Activated T-helper 1 cell treated with anti-CD3 and anti-CD28 coated beads, Interleukin-12 subunit alpha, Interleukin-12 subunit beta, Interleukin-2, Interleukin-4 antibody, amounts not matched to agents 30 ng/mL and 10 ng/mL and 1 ng/mL, durations not matched to agents 14 hours and 24 hours and 36 hours (primary cell): ENCODE data around the gene C3. TPM values are rescaled to one million over a fixed set of nuclear protein-coding genes. Genes with fewer than 3 reads are reported as not detected.

Experiments
- DNase-seq: peaks from one replicate; pipeline ENCODE4 v3.0.0; 2021; ENCODE audit warnings: low spot score
- H3K27ac Mint-ChIP-seq: one replicate; pipeline ENCODE4 v1.8.0; 2021; ENCODE audit warnings: mild to moderate bottlenecking, mixed read lengths
- H3K27me3 Mint-ChIP-seq: one replicate; pipeline ENCODE4 v1.8.0; 2022; ENCODE audit warnings: mild to moderate bottlenecking, moderate library complexity, mixed read lengths; ENCODE audit not compliant: insufficient read depth
- H3K36me3 Mint-ChIP-seq: one replicate; pipeline ENCODE4 v1.8.0; 2021; ENCODE audit warnings: low read depth, mixed read lengths
- H3K4me1 Mint-ChIP-seq: one replicate; pipeline ENCODE4 v1.8.0; 2021; ENCODE audit warnings: low read depth, mixed read lengths
- H3K4me3 Mint-ChIP-seq: one replicate; pipeline ENCODE4 v1.8.0; 2021; ENCODE audit warnings: mild to moderate bottlenecking, moderate library complexity, mixed read lengths
- H3K9me3 Mint-ChIP-seq: one replicate; pipeline ENCODE4 v1.8.0; 2021; ENCODE audit warnings: mixed read lengths
- intact Hi-C: fragments of 100-400 bp; cut with micrococcal nuclease; formaldehyde crosslinking; loops from one replicate; pipeline ENCODE4 v1.15.1; 2024
- total RNA-seq: library from RNA; stranded (reverse); gene quantifications from 2 replicates; pipeline ENCODE4 v1.2.3, GENCODE V29; 2022

C3 gene
- total RNA-seq, 1 donor from 2014 or later, result 6.1 TPM

DNA sequence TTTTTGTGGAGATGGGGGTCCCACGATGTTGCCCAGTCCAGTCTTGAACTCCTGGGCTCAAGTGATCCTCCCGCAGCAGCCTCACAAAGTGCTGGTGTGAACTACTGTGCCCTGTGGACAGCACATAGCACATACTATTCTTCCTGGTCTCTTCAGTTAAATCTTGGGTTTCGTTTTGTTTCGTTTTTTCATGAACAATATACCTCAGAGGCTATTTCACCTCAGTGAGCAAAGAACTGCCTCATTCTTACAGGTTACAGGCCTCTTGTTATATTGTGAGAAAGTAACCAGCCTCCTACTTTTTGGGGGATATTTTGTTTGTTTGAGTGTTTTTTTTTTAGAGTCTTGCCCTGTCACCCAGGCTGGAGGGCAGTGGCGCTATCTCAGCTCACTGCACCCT, 1.3 kb upstream of the C3 start:
- peaks cover 4% of the 10 kb centered on the region for H3K36me3 Mint-ChIP-seq

DNA sequence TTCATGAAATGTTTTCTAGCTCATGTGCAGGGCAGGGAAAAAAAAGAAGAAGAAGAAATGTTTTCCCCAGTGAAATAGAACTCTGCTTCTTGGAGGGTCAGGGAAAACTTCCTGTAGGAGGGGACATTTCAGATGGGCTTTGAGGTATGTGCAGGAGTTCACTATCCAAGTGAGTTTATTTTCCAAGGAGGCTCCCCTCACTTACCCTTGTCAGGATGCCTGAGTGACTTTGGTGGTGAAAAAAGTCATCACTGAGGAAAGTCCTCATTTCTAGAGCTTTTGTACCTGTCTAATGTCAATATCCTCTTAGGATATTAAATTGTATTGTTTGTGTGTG, 656 bp upstream of the C3 start:
- intact Hi-C loops, result loop anchor here (5.0 kb wide), 1 partner anchor 89 kb away; no protein-coding TSS in a partner anchor
- peaks cover 4% of the 10 kb centered on the region for H3K27me3 Mint-ChIP-seq
- no peak overlapping the region for H3K27ac Mint-ChIP-seq
- H3K4me3 Mint-ChIP-seq, result no peak overlapping the region
- peaks cover 4% of the 10 kb centered on the region for H3K36me3 Mint-ChIP-seq
- DNase-seq, result no peak
- peaks cover 32% of the 10 kb centered on the region for H3K4me1 Mint-ChIP-seq
- peaks cover 5% of the 10 kb centered on the region for H3K9me3 Mint-ChIP-seq

More for the DNA sequence above, 1.3 kb upstream of the C3 start:
- Mint-ChIP-seq H3K4me3 (no peak overlapping the region), H3K27me3 (peaks cover 4% of the 10 kb centered on the region), H3K9me3 (peaks cover 5% of the 10 kb centered on the region), H3K4me1 (peaks cover 32% of the 10 kb centered on the region), H3K27ac (no peak overlapping the region)
- DNase-seq, result no peak
- intact Hi-C loops, result loop anchor here (5.0 kb wide), 1 partner anchor 89 kb away; no protein-coding TSS in a partner anchor

DNA sequence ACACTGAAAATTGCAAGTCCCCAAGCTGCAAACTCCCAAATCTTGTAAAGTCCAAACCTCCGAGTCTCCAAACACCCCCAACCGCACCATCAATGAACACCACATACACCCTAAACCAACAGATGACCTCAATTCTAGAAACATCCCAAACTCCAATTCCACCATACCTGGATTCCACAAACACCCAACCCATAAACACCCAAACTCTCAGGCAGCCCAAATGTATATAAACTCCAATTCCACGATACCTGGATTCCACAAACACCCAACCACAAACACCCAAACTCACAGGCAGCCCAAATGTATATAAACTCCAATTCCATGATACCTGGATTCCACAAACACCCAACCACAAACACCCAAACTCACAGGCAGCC, 470 bp downstream of the C3 start:
- intact Hi-C loops, result loop anchor here (5.0 kb wide), 2 partner anchors 38 to 88 kb away; no protein-coding TSS in a partner anchor
- H3K4me1 Mint-ChIP-seq, result peaks cover 32% of the 10 kb centered on the region
- peaks cover 5% of the 10 kb centered on the region for H3K9me3 Mint-ChIP-seq
- peak overlapping the region; percentile 36 for H3K27ac Mint-ChIP-seq
- no peak for DNase-seq
- no peak overlapping the region for H3K4me3 Mint-ChIP-seq
- H3K27me3 Mint-ChIP-seq, result peaks cover 4% of the 10 kb centered on the region
- H3K36me3 Mint-ChIP-seq, result peaks cover 4% of the 10 kb centered on the region

DNA sequence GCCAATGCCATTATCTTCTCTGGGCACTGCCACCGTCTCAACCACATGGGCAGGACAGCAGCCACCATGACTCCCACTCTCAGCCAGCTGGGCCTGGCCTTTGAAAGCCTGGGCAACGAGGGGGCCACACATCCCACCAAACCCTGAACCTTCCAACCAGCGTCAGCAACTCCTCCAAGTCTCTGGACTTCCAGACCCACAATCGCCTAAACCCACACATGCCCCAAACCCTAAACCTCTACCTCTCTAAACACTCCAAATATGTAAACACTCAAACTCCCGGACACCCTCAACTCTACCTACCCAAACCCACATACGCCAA, 949 bp downstream of the C3 start:
- no peak for DNase-seq
- Mint-ChIP-seq H3K36me3 (peaks cover 4% of the 10 kb centered on the region), H3K27me3 (peaks cover 4% of the 10 kb centered on the region), H3K4me1 (peaks cover 32% of the 10 kb centered on the region), H3K9me3 (peaks cover 5% of the 10 kb centered on the region), H3K27ac (peak overlapping the region; percentile 36), H3K4me3 (no peak overlapping the region)
- intact Hi-C loops, result loop anchor here (5.0 kb wide), 1 partner anchor 37 kb away; no protein-coding TSS in a partner anchor

DNA sequence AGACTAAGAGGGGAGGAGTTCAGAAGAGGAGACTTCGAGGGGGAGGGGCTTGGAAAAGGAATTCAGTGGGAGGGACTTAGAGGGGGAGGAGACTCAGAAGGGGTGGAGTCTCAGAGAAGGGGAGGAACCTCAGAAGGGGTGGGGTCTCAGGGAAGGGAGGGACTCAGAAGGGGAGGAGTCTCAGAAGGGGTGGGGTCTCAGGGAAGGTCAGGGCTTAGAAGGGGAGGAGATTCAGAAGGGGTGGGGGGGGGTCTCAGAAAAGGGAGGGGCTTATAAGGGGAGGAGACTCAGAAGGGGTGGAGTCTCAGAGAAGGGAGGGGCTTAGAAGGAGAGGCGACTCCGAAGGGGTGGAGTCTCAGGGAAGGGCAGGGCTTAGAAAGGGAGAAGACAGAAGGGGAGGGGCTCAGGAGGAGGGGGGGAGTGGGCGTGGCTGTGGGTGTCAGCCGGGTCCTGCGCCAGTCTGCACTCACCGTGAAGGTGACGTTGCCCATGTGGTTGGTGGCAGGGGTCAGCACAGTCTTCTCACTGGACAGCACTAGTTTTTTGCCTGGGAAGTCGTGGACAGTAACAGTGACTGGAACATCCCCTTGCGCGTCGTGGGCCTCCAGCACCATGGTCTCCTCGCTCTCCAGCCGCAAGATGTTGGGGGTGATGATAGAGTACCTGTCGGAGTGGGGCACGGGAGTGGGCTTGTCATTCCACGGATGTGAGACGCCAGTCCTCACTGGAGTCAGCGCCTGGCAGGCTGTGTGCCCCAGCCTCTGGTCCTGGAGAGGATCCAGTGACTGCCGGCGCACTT, 1.5 kb downstream of the C3 start:
- peaks cover 32% of the 10 kb centered on the region for H3K4me1 Mint-ChIP-seq
- no peak overlapping the region for H3K4me3 Mint-ChIP-seq
- intact Hi-C loops, result loop anchor here (1.0 to 5.0 kb wide), 4 partner anchors 18 to 48 kb away; partner anchors contain the start of genes GPR108 and SH2D3A
- peaks cover 4% of the 10 kb centered on the region for H3K27me3 Mint-ChIP-seq
- H3K9me3 Mint-ChIP-seq, result peaks cover 5% of the 10 kb centered on the region
- peaks cover 4% of the 10 kb centered on the region for H3K36me3 Mint-ChIP-seq
- H3K27ac Mint-ChIP-seq, result no peak overlapping the region
- no peak for DNase-seq

DNA sequence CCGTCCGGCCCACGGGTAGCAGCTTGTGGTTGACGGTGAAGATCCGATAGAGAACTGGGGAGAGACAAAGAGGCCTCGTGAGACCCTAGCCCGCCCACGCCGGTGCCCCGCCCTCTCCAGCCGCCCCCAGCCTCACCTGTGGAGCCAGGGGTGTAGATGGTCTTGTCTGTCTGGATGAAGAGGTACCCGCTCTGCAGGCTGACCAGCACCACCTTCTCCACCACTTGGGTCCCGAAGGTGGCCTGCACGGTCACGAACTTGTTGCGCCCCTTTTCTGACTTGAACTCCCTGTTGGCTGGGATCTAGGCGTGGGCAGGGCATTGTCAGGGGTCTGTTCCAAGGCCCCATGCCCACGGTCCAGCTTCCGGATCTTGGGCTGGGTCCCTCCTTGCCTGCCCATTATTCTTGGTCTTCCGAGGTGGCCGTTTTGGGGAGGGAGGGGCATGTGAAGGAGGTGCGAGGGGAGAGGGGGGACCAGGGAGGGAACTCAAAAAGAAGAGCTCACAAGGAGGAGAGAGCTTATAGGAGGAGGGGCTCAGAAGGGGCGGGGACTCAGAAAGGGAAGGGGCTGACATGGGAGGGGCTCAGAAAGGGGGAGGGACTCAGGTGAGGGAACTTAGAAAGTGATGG, 2.2 kb downstream of the C3 start:
- DNase-seq, result no peak

DNA sequence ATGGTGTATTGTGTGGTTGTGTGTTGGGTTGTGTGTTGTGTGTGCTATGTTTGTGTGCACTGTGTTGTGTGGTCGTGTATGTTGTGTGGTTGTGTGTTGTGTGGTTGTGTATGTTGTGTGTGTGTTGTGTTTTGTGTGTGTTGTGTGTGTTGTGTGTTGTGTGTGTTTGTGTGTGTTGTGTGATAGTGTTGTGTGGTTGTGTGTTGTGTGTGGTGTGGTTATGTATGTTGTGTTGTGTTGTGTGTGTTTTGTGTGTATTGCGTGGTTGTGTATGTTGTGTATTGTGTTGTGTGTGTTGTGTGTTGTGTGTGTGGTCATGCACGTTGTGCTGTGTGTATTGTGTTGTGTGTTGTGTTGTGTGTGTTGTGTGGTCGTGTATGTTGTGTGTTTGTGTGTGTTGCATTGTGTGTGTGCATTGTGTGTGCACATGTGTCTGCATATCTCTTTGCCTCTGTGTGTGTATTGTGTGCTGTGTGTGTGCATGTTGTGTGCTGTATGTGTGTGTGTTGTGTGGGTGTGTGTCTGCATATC, 2.9 kb downstream of the C3 start:
- H3K9me3 Mint-ChIP-seq, result peaks cover 5% of the 10 kb centered on the region
- peaks cover 28% of the 10 kb centered on the region for H3K4me1 Mint-ChIP-seq
- no peak for DNase-seq
- peaks cover 6% of the 10 kb centered on the region for H3K27me3 Mint-ChIP-seq
- intact Hi-C loops, result loop anchor here (5.0 kb wide), 1 partner anchor 35 kb away; no protein-coding TSS in a partner anchor
- no peak overlapping the region for H3K4me3 Mint-ChIP-seq
- peaks cover 4% of the 10 kb centered on the region for H3K36me3 Mint-ChIP-seq
- peak overlapping the region; percentile 37 for H3K27ac Mint-ChIP-seq

More for the DNA sequence above, 2.2 kb downstream of the C3 start:
- peaks cover 5% of the 10 kb centered on the region for H3K9me3 Mint-ChIP-seq
- H3K27ac Mint-ChIP-seq, result no peak overlapping the region
- peaks cover 5% of the 10 kb centered on the region for H3K27me3 Mint-ChIP-seq
- intact Hi-C loops, result loop anchor here (1.0 to 5.0 kb wide), 4 partner anchors 19 to 49 kb away; partner anchors contain the start of genes GPR108 and SH2D3A
- H3K4me1 Mint-ChIP-seq, result peaks cover 28% of the 10 kb centered on the region
- no peak overlapping the region for H3K4me3 Mint-ChIP-seq
- H3K36me3 Mint-ChIP-seq, result peaks cover 4% of the 10 kb centered on the region

DNA sequence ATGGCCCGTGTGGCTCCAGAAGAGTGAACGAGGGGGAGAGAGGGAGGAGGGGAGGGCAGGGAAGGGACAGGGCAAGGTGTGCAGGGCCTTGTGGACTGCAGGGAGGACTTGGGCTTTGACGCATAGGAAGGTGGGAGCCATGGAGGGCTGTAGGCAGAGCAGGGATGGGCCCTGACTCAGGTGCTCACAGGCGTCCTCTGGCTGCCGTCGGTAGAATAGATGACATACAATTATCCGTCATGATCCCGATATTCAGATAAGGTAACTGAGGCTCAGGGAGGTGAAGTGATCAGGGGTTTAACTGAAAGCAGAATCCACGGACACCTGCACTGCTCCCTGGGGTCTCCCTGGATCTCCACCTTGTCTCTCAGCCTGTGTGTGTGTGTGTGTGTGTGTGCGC, 3.4 kb downstream of the C3 start:
- peak overlapping the region; percentile 37 for H3K27ac Mint-ChIP-seq
- peaks cover 4% of the 10 kb centered on the region for H3K36me3 Mint-ChIP-seq
- H3K9me3 Mint-ChIP-seq, result peaks cover 5% of the 10 kb centered on the region
- H3K27me3 Mint-ChIP-seq, result peaks cover 6% of the 10 kb centered on the region
- H3K4me3 Mint-ChIP-seq, result no peak overlapping the region
- DNase-seq, result no peak
- peaks cover 28% of the 10 kb centered on the region for H3K4me1 Mint-ChIP-seq
- intact Hi-C loops, result loop anchor here (5.0 kb wide), 1 partner anchor 35 kb away; no protein-coding TSS in a partner anchor

DNA sequence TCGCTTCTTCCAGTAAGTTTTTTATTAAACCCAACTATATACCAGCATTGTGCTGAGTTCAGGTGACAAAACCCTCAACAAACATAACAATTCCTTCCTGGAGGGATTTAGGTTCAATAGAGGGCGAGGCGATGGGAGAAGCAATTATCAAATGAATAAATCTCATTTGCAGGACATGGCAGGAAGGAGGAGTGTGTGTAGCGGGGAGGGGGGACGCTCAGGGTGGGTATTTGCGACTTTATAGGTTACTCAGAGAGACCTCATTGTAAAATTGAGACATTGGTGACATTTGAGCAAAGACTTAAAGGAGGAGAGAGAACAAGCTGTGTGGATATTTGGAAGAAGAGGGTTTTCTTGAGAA, 3.9 kb downstream of the C3 start:
- DNase-seq, result no peak
- no peak overlapping the region for H3K27ac Mint-ChIP-seq
- peaks cover 8% of the 10 kb centered on the region for H3K27me3 Mint-ChIP-seq
- intact Hi-C loops, result loop anchor here (5.0 kb wide), 1 partner anchor 34 kb away; no protein-coding TSS in a partner anchor
- peaks cover 4% of the 10 kb centered on the region for H3K36me3 Mint-ChIP-seq
- H3K9me3 Mint-ChIP-seq, result peaks cover 5% of the 10 kb centered on the region
- H3K4me3 Mint-ChIP-seq, result no peak overlapping the region
- peaks cover 28% of the 10 kb centered on the region for H3K4me1 Mint-ChIP-seq

DNA sequence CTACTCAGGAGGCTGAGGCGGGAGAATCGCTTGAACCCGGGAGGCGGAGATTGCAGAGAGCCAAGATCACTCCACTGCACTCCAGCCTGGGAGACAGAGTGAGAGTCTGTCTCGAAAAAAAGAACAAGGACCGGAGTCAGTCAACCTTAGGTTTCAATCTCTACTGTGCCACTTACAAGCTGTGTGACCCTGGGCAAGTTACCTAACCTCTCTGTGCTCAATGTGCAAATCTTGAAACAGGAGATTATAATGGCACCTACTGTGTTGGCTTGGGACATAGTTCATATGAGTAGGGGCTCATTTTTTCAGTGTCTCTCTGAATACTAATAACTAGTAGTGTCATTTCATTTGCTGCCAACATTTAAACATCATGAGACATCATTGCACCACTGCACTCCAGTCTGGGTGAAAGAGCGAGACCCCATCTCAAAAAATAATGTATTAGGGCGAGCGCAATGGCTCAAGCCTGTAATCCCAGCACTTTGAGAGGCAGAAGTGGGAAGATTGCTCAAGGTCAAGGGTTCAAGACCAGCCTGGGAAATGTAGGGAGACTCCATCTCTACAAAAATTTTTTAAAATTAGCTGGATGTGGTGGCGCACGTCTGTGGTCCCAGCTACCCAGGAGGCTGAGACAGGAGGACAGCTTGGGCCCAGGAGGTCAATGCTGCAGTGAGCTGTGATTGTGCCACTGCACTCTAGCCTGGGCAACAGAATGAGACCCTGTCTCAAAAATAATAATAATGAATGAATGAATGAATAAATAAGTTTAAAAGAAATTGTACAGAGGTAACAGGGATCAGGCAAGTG, 5.5 kb downstream of the C3 start:
- intact Hi-C loops, result loop anchor here (5.0 kb wide), 1 partner anchor 33 kb away; no protein-coding TSS in a partner anchor

DNA sequence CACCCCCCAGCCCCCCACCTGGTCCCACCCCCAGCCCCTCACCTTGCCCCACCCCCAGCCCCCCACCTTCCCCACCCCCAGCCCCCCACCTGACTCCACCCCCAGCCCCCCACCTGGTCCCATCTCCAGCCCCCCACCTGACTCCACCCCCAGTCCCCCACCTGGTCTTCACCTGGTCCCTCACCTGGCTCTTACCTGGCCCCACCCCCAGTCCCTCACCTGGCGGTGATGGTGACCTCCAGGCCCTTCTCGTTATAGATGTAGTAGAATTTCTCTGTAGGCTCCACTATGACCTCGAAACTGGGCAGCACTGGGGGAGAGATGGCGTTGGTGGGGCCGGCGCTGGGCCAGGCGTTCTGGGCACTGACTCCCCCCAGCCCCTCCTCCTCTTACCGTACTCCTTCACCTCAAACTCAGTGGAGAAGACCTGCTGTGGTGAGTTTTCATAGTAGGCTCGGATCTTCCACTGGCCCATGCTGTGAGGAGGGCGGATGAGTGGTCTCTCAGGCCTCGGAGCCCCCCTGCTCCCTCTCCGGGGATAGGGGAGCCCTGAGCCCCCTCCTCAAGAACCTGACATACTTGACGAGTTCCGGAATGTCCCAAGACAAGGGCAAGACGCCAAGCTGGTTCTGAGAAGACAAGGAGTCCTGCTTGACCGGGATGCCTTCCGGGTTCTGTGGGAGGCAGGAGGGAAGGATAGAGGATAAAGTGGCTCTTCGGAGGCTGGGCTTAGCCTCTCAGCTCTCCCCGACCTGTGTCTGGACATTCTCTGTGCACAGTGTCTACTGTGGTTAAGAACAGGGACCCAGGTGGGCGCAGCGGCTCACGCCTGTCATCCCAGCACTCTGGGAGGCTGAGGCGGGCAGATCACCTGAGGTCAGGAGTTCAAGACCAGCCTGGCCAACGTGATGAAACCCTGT, 6.4 kb downstream of the C3 start:
- H3K36me3 Mint-ChIP-seq, result peaks cover 4% of the 10 kb centered on the region
- no peak overlapping the region for H3K4me3 Mint-ChIP-seq
- H3K27me3 Mint-ChIP-seq, result peaks cover 27% of the 10 kb centered on the region
- H3K4me1 Mint-ChIP-seq, result peaks cover 14% of the 10 kb centered on the region
- peaks cover 5% of the 10 kb centered on the region for H3K9me3 Mint-ChIP-seq
- intact Hi-C loops, result no loop called here
- no peak overlapping the region for H3K27ac Mint-ChIP-seq
- DNase-seq, result no peak

More for the DNA sequence above, 5.5 kb downstream of the C3 start:
- H3K27ac Mint-ChIP-seq, result no peak overlapping the region
- H3K4me1 Mint-ChIP-seq, result peaks cover 21% of the 10 kb centered on the region
- H3K9me3 Mint-ChIP-seq, result peaks cover 5% of the 10 kb centered on the region
- DNase-seq, result no peak
- H3K4me3 Mint-ChIP-seq, result no peak overlapping the region
- H3K36me3 Mint-ChIP-seq, result peaks cover 4% of the 10 kb centered on the region
- peaks cover 22% of the 10 kb centered on the region for H3K27me3 Mint-ChIP-seq
